T-helper 2 cell treated with Interferon-gamma antibody and Interleukin-4, amounts not matched to agents 100 ng/mL and 5 ng/mL, for 36 hours (primary cell): ENCODE data around the gene UVRAG. TPM values are rescaled to one million over a fixed set of nuclear protein-coding genes. Genes with fewer than 3 reads are reported as not detected.

Experiments used
- intact Hi-C: fragments of 100-400 bp; cut with micrococcal nuclease; formaldehyde crosslinking; loops from one replicate; pipeline ENCODE4 v1.15.1; 2023
- total RNA-seq: library from RNA; stranded (reverse); gene quantifications from 2 replicates; pipeline ENCODE4 v1.2.3, GENCODE V29; 2022

Gene UVRAG
- total RNA-seq, 1 donor from 2014 or later, result 24.0 TPM

DNA sequence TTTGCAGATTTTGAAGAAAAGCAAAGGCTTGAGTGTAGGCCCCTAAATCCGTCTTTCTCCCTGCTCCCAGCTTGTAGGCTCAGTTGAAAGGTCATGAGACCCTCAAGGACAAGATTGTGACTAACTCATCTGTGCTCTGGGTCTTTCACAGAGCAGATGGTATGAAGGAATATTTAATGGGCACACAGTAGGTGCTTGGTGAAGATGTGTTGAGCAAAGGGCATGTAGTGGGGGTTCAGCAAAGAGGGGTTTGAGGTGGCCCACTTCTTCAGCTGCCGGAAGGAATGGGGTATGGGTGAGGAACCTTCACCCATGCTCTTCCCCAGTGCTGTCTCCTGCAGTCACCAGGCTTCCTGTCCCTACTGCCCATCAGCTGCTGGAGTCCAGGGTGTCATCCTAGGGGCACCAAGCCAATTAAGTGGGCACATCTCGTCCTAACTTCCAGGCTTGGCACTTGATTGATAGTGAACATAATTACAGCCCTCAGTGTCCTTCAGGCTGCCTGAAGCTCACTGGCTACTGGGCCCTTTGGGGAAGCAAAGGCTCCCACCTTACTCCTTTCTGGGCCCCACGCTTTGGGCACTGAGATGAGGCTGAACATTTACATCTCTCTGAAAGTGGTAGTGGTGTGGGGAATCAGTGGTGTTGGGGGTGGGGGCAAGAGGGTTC is 31.5 kb upstream of the UVRAG start:
- intact Hi-C loops, result no loop called here

- intact Hi-C loops, result no loop called here
These were observed 30.9 kb upstream of the UVRAG start for GRCh38 chr11:75784085-75784478.

- intact Hi-C loops, result no loop called here
These were observed 30.5 kb upstream of the UVRAG start for GRCh38 chr11:75784506-75784905.

DNA sequence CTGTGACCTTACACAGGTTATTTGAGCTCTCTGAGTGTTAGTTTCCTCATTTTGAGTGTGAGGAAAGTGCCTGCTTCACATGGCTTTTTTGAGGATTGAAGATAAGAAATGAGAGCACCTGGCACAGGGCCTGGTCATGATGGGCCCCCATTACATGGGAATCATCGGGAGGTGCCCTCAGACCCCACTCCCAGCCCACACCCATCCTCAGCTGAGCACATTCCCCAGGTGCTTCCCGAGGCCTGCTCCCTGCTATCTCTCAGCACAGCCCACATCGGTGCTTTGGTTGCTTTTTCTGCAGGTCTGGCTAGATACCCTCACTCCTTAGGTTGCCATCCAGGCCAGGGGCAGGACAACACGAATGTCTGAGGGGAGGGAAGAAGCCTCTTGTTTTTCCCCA is 29.8 kb upstream of the UVRAG start:
- intact Hi-C loops, result no loop called here

GRCh38 chr11:75786101-75786736 is 28.8 kb upstream of the UVRAG start:
- intact Hi-C loops, result no loop called here

- intact Hi-C loops, result no loop called here
These were observed 25.5 kb upstream of the UVRAG start for GRCh38 chr11:75789521-75789920.

DNA sequence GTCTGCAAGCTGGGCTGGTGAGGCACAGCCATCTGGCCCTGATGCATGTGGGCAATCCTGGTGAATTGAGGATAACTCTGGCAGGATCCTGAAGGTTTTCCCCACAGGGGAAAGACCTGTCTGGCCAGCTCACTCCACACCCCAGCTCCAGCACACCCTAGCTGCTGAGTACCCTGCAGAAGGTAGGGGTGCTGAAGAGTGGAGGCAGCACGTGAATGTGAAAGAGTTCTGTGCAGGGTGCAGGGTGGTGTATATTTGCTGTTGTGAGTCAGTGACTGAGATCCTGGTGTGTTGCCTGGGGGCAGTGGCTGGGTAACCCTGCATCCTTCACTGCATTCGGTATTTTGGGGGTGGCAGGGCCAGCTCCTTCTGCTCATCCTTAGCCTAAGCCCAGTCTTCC is 24.0 kb upstream of the UVRAG start:
- intact Hi-C loops, result no loop called here

DNA sequence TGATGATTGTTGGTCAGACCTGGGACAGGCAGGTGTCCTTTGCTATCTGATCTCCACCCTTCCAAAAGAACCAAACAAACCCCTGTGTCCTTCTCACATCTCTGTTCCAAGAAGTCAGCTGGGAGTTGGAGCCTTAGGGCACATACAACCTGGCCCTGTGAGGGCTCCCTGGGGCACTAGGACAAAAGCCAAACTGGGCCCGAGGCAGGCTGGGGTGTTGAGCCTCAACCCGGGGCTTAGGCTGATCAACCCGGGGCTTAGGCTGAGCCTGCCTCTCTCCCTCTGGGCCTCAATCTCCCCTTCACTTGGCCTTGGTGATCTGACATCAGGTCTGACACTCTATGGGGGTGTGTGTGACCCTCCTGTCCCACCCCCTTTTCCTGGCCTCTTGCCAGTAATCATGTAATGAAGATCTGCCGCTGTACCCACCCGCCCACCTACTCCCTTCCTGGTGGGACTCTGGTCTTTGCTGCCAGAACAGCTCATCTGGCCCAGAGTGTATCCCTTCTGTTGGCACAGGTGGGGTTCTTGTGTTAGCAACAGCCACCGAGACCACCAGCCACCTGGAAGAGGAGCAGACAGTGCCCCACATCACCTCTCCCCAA is 22.8 kb upstream of the UVRAG start:
- intact Hi-C loops, result no loop called here

DNA sequence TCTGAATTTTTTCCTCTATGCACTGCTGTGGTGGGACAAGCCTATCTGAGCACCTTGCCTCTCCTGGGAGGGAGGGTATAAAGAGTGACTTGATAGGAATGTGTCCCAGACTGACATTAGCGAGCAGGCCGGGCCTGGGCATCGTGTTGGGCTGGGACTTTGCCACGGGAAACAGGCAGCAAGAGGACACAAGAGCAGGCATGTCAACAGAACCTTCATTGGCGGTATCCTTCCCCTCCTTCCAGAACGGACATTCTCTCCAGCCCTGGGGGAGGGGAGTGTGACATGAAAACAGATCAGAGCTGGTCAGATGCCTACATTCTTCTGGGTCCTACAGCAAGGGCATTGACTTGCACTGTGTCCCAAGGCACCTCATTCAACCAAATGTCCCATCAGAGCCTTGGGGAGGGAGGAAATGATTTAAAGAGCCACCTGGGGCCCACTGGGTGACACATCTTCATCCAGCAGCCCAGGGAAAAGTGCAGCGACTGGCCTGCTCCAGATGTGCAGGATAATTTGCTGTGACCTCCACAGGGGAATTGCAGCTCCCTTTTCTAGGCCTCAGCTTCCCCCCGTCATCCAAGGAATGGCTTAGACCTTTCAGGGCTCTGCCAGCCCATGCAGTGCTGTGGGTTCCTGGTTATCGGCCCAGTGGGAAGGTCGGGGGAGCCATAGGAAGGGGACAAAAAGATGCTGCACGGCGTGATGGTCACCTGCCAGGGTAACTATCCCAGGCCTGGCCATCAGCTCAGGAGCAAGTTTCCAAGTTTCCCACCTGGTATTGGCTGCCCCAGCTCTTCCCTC is 21.8 kb upstream of the UVRAG start:
- intact Hi-C loops, result no loop called here

- intact Hi-C loops, result no loop called here
These were observed 21.0 kb upstream of the UVRAG start for GRCh38 chr11:75793966-75794365.

GRCh38 chr11:75795276-75796090 is 19.5 kb upstream of the UVRAG start:
- intact Hi-C loops, result no loop called here

DNA sequence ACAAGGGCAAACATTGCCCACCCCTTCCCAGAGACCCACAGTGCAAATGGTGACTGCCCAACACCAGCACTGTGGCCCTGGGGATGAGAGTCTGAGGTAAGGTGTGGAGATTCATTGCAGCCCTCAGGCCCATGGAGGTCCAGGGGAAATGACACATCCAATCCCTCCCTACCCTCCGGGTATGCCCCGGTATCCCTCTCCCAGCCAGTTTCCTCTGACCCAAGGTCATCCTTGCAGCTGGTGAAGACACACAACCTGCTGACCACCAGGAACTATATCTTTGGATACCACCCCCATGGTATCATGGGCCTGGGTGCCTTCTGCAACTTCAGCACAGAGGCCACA is 18.9 kb upstream of the UVRAG start:
- intact Hi-C loops, result no loop called here

- intact Hi-C loops, result no loop called here
These were observed 17.9 kb upstream of the UVRAG start for GRCh38 chr11:75797116-75797515.

DNA sequence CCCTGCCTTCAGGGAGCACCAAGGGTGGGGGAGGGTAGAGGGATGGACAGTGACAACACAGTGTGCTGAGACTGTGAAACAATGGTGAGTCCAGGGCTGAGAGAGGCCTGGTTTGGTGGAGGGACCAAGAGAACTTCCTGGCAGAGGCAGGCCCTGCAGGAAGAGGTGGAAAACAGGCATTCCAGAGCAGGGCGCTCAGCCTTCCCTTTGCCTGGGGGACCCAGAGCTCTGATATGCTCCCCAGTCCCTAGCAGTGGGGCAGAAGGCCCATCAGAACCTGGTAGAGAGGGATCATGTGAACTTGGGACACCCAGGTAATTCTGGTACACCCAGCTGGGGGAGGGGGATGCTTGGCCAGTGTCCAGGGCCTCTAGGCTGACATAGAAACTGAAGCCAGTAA is 17.2 kb upstream of the UVRAG start:
- intact Hi-C loops, result no loop called here

GRCh38 chr11:75800136-75800675 is 14.8 kb upstream of the UVRAG start:
- intact Hi-C loops, result loop anchor here (5.0 to 10.0 kb wide), 4 partner anchors 33 to 517 kb away; partner anchors contain the start of gene DGAT2

DNA sequence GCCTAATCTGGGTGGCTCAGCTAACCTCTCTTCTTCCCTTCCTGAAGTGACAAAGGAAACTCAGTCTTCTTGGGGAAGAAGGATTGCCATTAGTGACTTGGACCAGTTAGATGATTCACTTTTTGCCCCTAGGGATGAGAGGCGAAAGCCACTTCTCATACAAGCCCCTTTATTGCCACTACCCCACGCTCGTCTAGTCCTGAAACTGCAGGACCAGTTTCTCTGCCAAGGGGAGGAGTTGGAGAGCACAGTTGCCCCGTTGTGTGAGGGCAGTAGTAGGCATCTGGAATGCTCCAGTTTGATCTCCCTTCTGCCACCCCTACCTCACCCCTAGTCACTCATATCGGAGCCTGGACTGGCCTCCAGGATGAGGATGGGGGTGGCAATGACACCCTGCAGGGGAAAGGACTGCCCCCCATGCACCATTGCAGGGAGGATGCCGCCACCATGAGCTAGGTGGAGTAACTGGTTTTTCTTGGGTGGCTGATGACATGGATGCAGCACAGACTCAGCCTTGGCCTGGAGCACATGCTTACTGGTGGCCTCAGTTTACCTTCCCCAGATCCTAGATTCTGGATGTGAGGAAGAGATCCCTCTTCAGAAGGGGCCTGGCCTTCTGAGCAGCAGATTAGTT is 14.2 kb upstream of the UVRAG start:
- intact Hi-C loops, result loop anchor here (5.0 to 10.0 kb wide), 4 partner anchors 34 to 516 kb away; partner anchors contain the start of gene DGAT2

DNA sequence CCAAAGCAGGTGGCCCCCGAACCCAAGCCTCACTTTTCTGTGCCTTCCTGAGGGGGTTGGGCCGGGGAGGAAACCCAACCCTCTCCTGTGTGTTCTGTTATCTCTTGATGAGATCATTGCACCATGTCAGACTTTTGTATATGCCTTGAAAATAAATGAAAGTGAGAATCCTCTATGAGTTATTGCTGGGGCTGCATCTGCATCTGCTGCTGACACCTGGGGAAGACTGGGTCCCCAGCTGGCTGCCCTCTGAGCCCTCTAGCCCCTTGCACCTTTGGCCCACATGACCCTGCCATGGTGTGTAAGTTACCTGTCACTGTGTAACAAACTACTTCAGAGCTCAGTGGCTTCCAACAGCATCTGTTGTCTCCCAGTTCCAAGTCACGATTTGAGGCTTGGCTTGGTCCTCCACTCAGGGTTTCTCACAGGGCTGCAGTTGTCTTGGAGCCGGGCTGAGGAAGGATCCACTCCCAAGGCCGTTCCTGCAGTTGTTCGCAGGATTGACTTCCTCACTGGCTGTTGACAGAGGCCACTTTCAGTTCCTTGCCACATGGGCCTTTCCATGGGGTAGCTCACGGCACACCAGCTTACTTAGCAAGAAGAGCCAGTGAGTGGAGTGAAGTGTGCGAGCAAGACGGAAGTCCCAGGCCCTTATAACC is 13.5 kb upstream of the UVRAG start:
- intact Hi-C loops, result loop anchor here (5.0 to 10.0 kb wide), 4 partner anchors 34 to 516 kb away; partner anchors contain the start of gene DGAT2

- intact Hi-C loops, result loop anchor here (5.0 to 10.0 kb wide), 4 partner anchors 35 to 515 kb away; partner anchors contain the start of gene DGAT2
These were observed 12.7 kb upstream of the UVRAG start for GRCh38 chr11:75802021-75802912.
